A673 (cell line): ENCODE data around the gene POU3F3. TPM values are rescaled to one million over a fixed set of nuclear protein-coding genes. Genes with fewer than 3 reads are reported as not detected.
A peak's percentile ranks its signal among the peaks of the same experiment; 100 is the strongest.

Experiments used
- BruUV-seq: library from RNA; stranded (reverse); fragments of 400-500 nt; replicated peaks from 2 replicates; lab custom pipeline; 2021; lab: Mats Ljungman, UMichigan
- CTCF ChIA-PET: fragments of 300-600 bp; sonication (Branson Sonifier 250); formaldehyde crosslinking; loops from one replicate; lab custom pipeline; 2022; ENCODE audit warnings: antibody characterized with exemption; lab: Charles Lee
- POLR2A ChIA-PET: fragments of 300-600 bp; sonication (Branson Sonifier 250); formaldehyde crosslinking; loops from one replicate; lab custom pipeline; 2022; ENCODE audit warnings: antibody characterized with exemption; ENCODE audit not compliant: low non-redundant PET; lab: Charles Lee
- DNase-seq: peaks from one replicate; pipeline ENCODE4 v3.0.0-alpha.2; 2015; ENCODE audit warnings: low spot score
- H3K27ac ChIP-seq: fragments of 200-600 bp; sonication (generic); 2 replicates; pipeline ENCODE4 v1.5.1; 2016; ENCODE audit warnings: mixed run types, low read depth, mild to moderate bottlenecking, mixed read lengths, antibody characterized with exemption, low read length; ENCODE audit not compliant: poor library complexity, severe bottlenecking
- H3K27me3 ChIP-seq: fragments of 200-600 bp; sonication (generic); replicated peaks from 2 replicates; pipeline ENCODE4 v1.6.1; 2017; ENCODE audit warnings: mixed run types, low read depth, mild to moderate bottlenecking, mixed read lengths, antibody characterized with exemption, low read length; ENCODE audit not compliant: insufficient read depth, poor library complexity
- H3K36me3 ChIP-seq: fragments of 200-600 bp; sonication (generic); 2 replicates; pipeline ENCODE4 v1.6.1; 2016; ENCODE audit warnings: mixed run types, mild to moderate bottlenecking, mixed read lengths, antibody characterized with exemption, low read length; ENCODE audit not compliant: insufficient read depth, poor library complexity, severe bottlenecking
- H3K4me1 ChIP-seq: fragments of 200-600 bp; sonication (generic); 2 replicates; pipeline ENCODE4 v1.6.1; 2017; ENCODE audit warnings: mixed run types, mild to moderate bottlenecking, mixed read lengths, antibody characterized with exemption, low read length; ENCODE audit not compliant: insufficient read depth, poor library complexity, severe bottlenecking
- H3K4me3 ChIP-seq: fragments of 200-600 bp; sonication (generic); 2 replicates; pipeline ENCODE4 v1.5.1; 2016; ENCODE audit warnings: low read depth, mixed run types, mild to moderate bottlenecking, mixed read lengths, low read length; ENCODE audit not compliant: poor library complexity, severe bottlenecking
- H3K9me3 ChIP-seq: fragments of 200-600 bp; sonication (generic); 2 replicates; pipeline ENCODE4 v1.6.1; 2016; ENCODE audit warnings: mixed run types, low read depth, mild to moderate bottlenecking, mixed read lengths, antibody characterized with exemption, low read length; ENCODE audit not compliant: poor library complexity, severe bottlenecking
- EZH2 ChIP-seq: fragments of 200-600 bp; sonication (generic); IDR thresholded peaks from 2 replicates; pipeline ENCODE4 v1.6.1; 2017; ENCODE audit warnings: borderline replicate concordance, low read depth, mild to moderate bottlenecking, mixed read lengths, antibody characterized with exemption, low read length; ENCODE audit not compliant: poor library complexity, severe bottlenecking
- intact Hi-C: fragments of 100-400 bp; cut with micrococcal nuclease; formaldehyde crosslinking; loops from one replicate; pipeline ENCODE4 v1.10.0; 2022; ENCODE audit not compliant: unreplicated experiment
- total RNA-seq: library from RNA; stranded (reverse); gene quantifications from 2 replicates; pipeline ENCODE4 v1.2.3, GENCODE V29; 2021
- TF ChIP-seq, protein P1 (sequence below): fragments of 300-800, 200-600 bp; sonication (generic); conservative IDR thresholded peaks from 2 replicates; pipeline ENCODE4 v1.5.1; 2017; ENCODE audit warnings: low read depth, mild to moderate bottlenecking, antibody characterized with exemption, low read length, moderate library complexity, mixed read lengths

The POU3F3 gene
- total RNA-seq, 1 experiment from 2014 or later: not detected

DNA sequence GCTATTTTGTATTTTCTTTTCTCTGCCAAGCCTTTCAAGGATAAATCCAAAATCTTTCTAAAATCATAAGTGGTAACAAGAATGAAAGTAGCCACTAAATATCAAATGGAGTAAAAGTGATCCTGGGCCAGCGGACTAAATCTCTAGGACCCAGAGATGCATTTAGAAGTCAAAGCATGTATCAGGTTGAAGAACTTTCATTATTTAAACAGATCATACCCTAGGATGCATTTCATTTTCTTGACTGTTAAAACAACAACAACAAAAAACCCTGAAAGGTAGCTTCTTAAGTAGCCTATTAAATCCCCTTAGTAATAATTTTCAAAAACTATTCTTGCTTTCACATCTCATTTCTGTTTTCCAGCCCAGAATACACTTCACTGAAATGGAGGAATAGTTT is 4.8 kb upstream of the POU3F3 start:
- Histone ChIP-seq H3K4me3 (no peak overlapping the region), H3K9me3 (no peaks in the 10 kb centered on the region), H3K4me1 (peaks cover 9% of the 10 kb centered on the region), H3K27me3 (peaks cover 98% of the 10 kb centered on the region), H3K27ac (no peak overlapping the region), H3K36me3 (no peaks in the 10 kb centered on the region)
- no peak for DNase-seq
- no peak for TF ChIP-seq EZH2
- TF ChIP-seq, protein P1, sequence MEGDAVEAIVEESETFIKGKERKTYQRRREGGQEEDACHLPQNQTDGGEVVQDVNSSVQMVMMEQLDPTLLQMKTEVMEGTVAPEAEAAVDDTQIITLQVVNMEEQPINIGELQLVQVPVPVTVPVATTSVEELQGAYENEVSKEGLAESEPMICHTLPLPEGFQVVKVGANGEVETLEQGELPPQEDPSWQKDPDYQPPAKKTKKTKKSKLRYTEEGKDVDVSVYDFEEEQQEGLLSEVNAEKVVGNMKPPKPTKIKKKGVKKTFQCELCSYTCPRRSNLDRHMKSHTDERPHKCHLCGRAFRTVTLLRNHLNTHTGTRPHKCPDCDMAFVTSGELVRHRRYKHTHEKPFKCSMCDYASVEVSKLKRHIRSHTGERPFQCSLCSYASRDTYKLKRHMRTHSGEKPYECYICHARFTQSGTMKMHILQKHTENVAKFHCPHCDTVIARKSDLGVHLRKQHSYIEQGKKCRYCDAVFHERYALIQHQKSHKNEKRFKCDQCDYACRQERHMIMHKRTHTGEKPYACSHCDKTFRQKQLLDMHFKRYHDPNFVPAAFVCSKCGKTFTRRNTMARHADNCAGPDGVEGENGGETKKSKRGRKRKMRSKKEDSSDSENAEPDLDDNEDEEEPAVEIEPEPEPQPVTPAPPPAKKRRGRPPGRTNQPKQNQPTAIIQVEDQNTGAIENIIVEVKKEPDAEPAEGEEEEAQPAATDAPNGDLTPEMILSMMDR: no peak
- CTCF ChIA-PET: interaction anchor here (0.8 to 1.0 kb wide), 3 partner anchors 24 to 1688 kb away, joined by 3 to 6 read pairs (median 4); no protein-coding TSS in a partner anchor
- intact Hi-C loops: no loop called here
- POLR2A ChIA-PET: no interaction called here
- no TSS peak for BruUV-seq

DNA sequence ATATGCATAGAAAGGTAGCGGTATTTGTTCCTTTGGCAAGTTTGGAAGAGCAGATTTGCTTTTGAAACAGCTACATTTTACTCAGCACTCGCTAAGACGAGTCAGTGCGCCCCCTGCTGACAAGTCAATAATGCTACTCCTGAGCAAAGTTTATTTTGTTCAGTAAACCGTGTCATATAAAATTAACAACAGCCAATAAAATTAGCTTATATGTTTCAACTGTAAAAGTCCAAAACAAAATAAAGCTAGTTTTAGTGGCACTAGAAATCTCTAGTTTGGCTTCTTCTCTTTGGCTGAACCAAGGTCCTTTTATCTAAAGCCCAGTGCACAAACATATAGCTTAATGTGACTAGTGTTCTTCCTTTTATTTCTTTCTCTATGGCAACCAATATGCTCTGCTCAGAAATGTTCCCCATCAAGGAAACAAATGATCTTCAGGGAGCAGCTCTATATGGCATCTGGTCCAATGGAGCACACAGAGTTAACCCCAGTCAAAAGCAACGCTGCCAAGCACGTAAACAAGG is 4.2 kb upstream of the POU3F3 start:
- Histone ChIP-seq H3K4me1 (peaks cover 9% of the 10 kb centered on the region), H3K27me3 (peaks cover 98% of the 10 kb centered on the region), H3K9me3 (no peaks in the 10 kb centered on the region), H3K4me3 (no peak overlapping the region), H3K27ac (no peak overlapping the region), H3K36me3 (no peaks in the 10 kb centered on the region)
- no TSS peak for BruUV-seq
- TF ChIP-seq, protein P1: peak; percentile 88
- TF ChIP-seq EZH2: no peak
- DNase-seq: peak; percentile 73
- intact Hi-C loops: loop anchor here (10.0 kb wide), 1 partner anchor 235 kb away; no protein-coding TSS in a partner anchor
- ChIA-PET CTCF (interaction anchor here (0.5 to 1.0 kb wide), 7 partner anchors 17 to 1733 kb away, joined by 3 to 7 read pairs (median 4); no protein-coding TSS in a partner anchor), POLR2A (no interaction called here)

DNA sequence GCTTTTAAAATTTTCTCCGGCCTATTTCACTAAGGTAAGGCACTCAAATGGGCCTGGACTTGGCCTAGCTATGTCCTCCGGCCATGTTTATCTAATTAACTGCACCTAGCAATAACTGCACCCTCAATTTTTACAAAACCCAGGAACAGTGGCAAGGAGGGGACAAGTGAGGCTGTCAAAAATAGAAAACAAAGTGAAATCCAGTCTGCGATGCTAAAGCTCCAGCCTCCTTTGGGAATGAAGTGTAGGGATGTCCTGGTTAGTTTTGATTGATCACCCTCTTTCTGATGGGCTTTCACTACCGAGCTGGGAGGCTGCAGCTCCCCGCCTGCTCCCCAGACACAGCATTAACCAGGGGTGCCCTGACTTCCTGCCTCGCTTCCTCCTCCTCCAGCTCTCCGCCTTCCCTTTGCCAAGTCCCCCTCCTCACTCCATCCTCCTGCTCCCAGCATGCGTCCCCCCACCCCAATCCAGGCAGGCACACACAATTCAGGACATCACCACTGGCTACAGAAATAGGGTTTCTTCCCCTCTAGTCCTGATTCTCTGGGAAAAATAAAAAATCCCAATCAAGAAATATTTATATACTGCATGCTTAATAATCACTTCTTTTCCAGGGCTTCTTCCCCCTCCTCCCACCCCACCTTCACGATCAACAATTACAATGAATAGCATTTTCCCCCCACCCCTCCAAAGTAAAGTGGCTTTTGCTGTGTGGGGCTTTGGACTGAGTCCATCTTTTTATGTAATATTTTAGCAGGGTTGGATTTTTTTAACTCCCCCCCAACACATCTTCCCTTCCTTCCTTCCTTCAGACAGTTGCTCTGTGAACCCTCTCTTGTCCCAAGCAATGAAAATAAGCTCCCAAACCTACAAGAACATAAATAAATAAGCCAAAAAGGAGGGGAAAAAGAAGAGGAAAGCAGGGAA is 3.3 kb upstream of the POU3F3 start:
- H3K36me3 ChIP-seq: no peaks in the 10 kb centered on the region
- TF ChIP-seq EZH2: no peak
- TF ChIP-seq, protein P1: no peak
- DNase-seq: no peak
- intact Hi-C loops: loop anchor here (10.0 kb wide), 1 partner anchor 234 kb away; no protein-coding TSS in a partner anchor
- ChIA-PET CTCF (interaction anchor here (0.6 to 0.7 kb wide), 3 partner anchors 20 to 816 kb away, joined by 3 to 5 read pairs (median 4); no protein-coding TSS in a partner anchor), POLR2A (no interaction called here)
- peaks cover 6% of the 10 kb centered on the region for H3K4me1 ChIP-seq
- no peaks in the 10 kb centered on the region for H3K9me3 ChIP-seq
- no TSS peak for BruUV-seq
- H3K27ac ChIP-seq: no peak overlapping the region
- H3K27me3 ChIP-seq: peaks cover 92% of the 10 kb centered on the region
- H3K4me3 ChIP-seq: no peak overlapping the region
